Subcutaneous adipose tissue (tissue), 4 donors: Measurements from ENCODE around the gene TUBA4B. TPM values are rescaled to one million over a fixed set of nuclear protein-coding genes. Genes with fewer than 3 reads are reported as not detected.

ENCODE experiments used
- CTCF ChIP-seq: fragments of 450-650 bp; IDR thresholded peaks from one replicate; pipeline ENCODE4 v1.5.1; 2016; ENCODE audit warnings: low read depth, mild to moderate bottlenecking, control low read depth, antibody characterized with exemption, moderate library complexity
- total RNA-seq, 4 donors: library from RNA; depleted of rRNA; stranded (reverse); fragments of >200 nt; gene quantifications; one replicate each; pipeline ENCODE4 v1.1.0, GENCODE V29; 2016

The TUBA4B gene
- total RNA-seq, 4 donors from 2014 or later, result not detected

- TF ChIP-seq CTCF, result no peak
Observed at GRCh38 chr2:219214141-219214540, 38.9 kb upstream of the TUBA4B start.

GRCh38 chr2:219214786-219215185 lies 38.3 kb upstream of the TUBA4B start:
- TF ChIP-seq CTCF, result no peak

GRCh38 chr2:219215871-219216534 lies 37.0 kb upstream of the TUBA4B start:
- TF ChIP-seq CTCF, result no peak

- no peak for TF ChIP-seq CTCF
Observed at GRCh38 chr2:219216535-219216915, 36.5 kb upstream of the TUBA4B start.

GRCh38 chr2:219218217-219218731 lies 34.8 kb upstream of the TUBA4B start:
- TF ChIP-seq CTCF, result no peak

GRCh38 chr2:219218732-219219701 lies 34.0 kb upstream of the TUBA4B start, which contains the start of gene ABCB6:
Gene ABCB6 (minus strand): TSS chr2:219218958. CDS start chr2:219218673, 285 bp downstream.
- TF ChIP-seq CTCF, result no peak
